Breast epithelium (tissue), 4 donors: ENCODE measurements around the gene SPTLC1. TPM values are rescaled to one million over a fixed set of nuclear protein-coding genes. Genes with fewer than 3 reads are reported as not detected.
A peak's percentile ranks its signal among the peaks of the same experiment; 100 is the strongest.

Source experiments
- DNase-seq, 2 donors: peaks; one replicate each; pipeline ENCODE4 v3.0.0-alpha.2; 2019; ENCODE audit warnings: low spot score in 2 of 2
- H3K27ac ChIP-seq, 2 donors: fragments of 200-600 bp; sonication (generic) in 1 of 2; one replicate each; pipeline ENCODE4 v1.5.1; 2016 to 2019; ENCODE audit warnings: mild to moderate bottlenecking in 1 of 2
- H3K27me3 ChIP-seq, 2 donors: fragments of 200-600 bp; sonication (generic) in 1 of 2; one replicate each; pipeline versions ENCODE4 v1.5.1 to v1.6.0; 2017 to 2019; ENCODE audit warnings: control low read depth in 1 of 2, mild to moderate bottlenecking in 1 of 2
- H3K36me3 ChIP-seq: fragments of 200-600 bp; one replicate; pipeline ENCODE4 v1.5.1; 2019
- H3K4me1 ChIP-seq, 2 donors: fragments of 200-600 bp; sonication (generic); one replicate each; pipeline ENCODE4 v1.5.1; 2016 to 2019; ENCODE audit warnings: control low read depth in 1 of 2
- H3K4me3 ChIP-seq, 3 donors: fragments of 200-600 bp; sonication (generic); 1 replicate in 2 of 3; 2 replicates in 1 of 3; pipeline ENCODE4 v1.5.1; 2016 to 2019; ENCODE audit warnings: mild to moderate bottlenecking in 3 of 3, moderate library complexity in 2 of 3
- H3K9me3 ChIP-seq, 2 donors: fragments of 200-600 bp; sonication (generic) in 1 of 2; one replicate each; pipeline ENCODE4 v1.5.1; 2016 to 2019; ENCODE audit warnings: control low read depth in 1 of 2
- CTCF ChIP-seq, 3 donors: fragments of 450-650 bp; IDR thresholded peaks; one replicate each; pipeline ENCODE4 v1.5.1; 2016 to 2017; ENCODE audit warnings: antibody characterized with exemption in 3 of 3, mild to moderate bottlenecking in 3 of 3, moderate library complexity in 3 of 3
- POLR2A ChIP-seq: fragments of 450-650 bp; IDR thresholded peaks from one replicate; pipeline ENCODE4 v1.6.1; 2016; ENCODE audit warnings: antibody characterized with exemption, mild to moderate bottlenecking, moderate library complexity
- POLR2AphosphoS5 ChIP-seq, 3 donors: sonication (generic); formaldehyde crosslinking; IDR thresholded peaks; one replicate each; pipeline ENCODE4 v1.6.1; 2017; ENCODE audit warnings: antibody characterized with exemption in 3 of 3
- intact Hi-C: fragments of 100-400 bp; cut with DNase I; formaldehyde crosslinking; loops from one replicate; pipeline ENCODE4 v1.15.1; 2023; ENCODE audit warnings: low total_unique reads
- total RNA-seq, 3 donors: library from RNA; depleted of rRNA; stranded (reverse); fragments of >200 nt; gene quantifications; one replicate each; pipeline ENCODE4 v1.1.0, GENCODE V29; 2016

SPTLC1 gene
- total RNA-seq, 3 donors from 2014 or later: 89.8 to 109 (median 99.7) TPM

DNA sequence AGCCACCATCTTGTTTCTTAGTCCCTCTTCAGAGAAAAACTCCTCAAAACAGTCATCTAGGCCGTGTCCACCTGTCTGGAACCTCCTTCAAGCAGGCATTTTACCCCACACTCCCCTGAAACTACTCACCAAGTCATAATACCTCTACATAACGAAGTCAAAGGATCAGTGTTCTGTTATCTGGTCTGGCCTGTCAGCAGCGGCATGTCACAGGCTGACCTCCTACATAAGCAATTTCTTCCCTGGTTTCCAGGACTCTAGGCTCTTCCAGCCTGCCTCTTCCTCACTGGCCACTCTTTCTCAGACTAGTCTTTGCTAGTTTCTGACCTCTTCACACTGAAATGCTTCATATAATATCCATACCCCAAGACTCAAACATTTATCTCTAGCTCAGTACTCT is 72.2 kb downstream of the SPTLC1 start:
- Histone ChIP-seq H3K27ac (no peak overlapping the region), H3K9me3 (peaks cover 0 to 17% of the 10 kb centered on the region in 2 donors), H3K36me3 (peaks cover 15% of the 10 kb centered on the region), H3K4me3 (no peak overlapping the region), H3K4me1 (no peaks in the 10 kb centered on the region), H3K27me3 (no peaks in the 10 kb centered on the region)
- TF ChIP-seq POLR2A (no peak), POLR2AphosphoS5 (IDR thresholded peaks at IDR 0.05) (no peak), CTCF (IDR thresholded peaks at IDR 0.05) (no peak)
- DNase-seq: no peak
- intact Hi-C loops: no loop called here

DNA sequence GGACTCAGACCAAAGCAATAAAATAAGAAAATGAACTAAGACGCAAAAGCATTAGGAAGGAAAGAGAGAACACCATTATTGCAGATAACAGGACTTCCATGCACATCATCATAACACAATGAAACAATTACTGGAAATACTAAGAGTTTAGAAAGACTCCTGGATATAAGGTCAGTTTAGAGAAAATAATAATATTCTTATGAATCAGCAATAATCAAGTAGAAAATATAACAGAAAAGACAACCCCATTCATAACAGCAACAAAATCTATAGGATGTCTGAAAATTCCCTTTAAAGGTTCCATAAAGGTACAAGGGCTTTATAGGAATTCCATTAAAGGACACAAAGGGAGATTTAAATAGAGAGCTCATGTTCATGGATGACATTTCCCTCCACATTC is 73.0 kb downstream of the SPTLC1 start:
- H3K27ac ChIP-seq: no peak overlapping the region
- H3K4me1 ChIP-seq: no peaks in the 10 kb centered on the region
- peaks cover 0 to 17% of the 10 kb centered on the region in 2 donors for H3K9me3 ChIP-seq
- H3K4me3 ChIP-seq: no peak overlapping the region
- intact Hi-C loops: no loop called here
- H3K27me3 ChIP-seq: no peaks in the 10 kb centered on the region
- DNase-seq: no peak
- H3K36me3 ChIP-seq: peaks cover 15% of the 10 kb centered on the region
- no peak for TF ChIP-seq CTCF (IDR thresholded peaks at IDR 0.05)
- TF ChIP-seq POLR2A: no peak
- TF ChIP-seq POLR2AphosphoS5 (IDR thresholded peaks at IDR 0.05): no peak

- Histone ChIP-seq H3K4me1 (no peaks in the 10 kb centered on the region), H3K4me3 (no peak overlapping the region), H3K27ac (peak overlapping the region in 1 of 2 donors; percentile 73)
Measured at GRCh38 chr9:92036756-92037155, 78.5 kb downstream of the SPTLC1 start.

GRCh38 chr9:92036411-92036746 is 78.8 kb downstream of the SPTLC1 start:
- Histone ChIP-seq H3K4me3 (no peak overlapping the region), H3K4me1 (no peaks in the 10 kb centered on the region), H3K9me3 (no peaks in the 10 kb centered on the region), H3K27ac (peak overlapping the region in 1 of 2 donors; percentile 73), H3K27me3 (no peaks in the 10 kb centered on the region), H3K36me3 (peaks cover 4% of the 10 kb centered on the region)
- DNase-seq: no peak
- intact Hi-C loops: no loop called here
- TF ChIP-seq POLR2AphosphoS5 (IDR thresholded peaks at IDR 0.05) (no peak), POLR2A (no peak), CTCF (IDR thresholded peaks at IDR 0.05) (no peak)

More at GRCh38 chr9:92036756-92037155, 78.5 kb downstream of the SPTLC1 start:
- no peaks in the 10 kb centered on the region for H3K27me3 ChIP-seq
- peaks cover 4% of the 10 kb centered on the region for H3K36me3 ChIP-seq
- H3K9me3 ChIP-seq: peaks cover 0 to 3% of the 10 kb centered on the region in 2 donors
- no peak for TF ChIP-seq POLR2A
- intact Hi-C loops: no loop called here
- DNase-seq: no peak

DNA sequence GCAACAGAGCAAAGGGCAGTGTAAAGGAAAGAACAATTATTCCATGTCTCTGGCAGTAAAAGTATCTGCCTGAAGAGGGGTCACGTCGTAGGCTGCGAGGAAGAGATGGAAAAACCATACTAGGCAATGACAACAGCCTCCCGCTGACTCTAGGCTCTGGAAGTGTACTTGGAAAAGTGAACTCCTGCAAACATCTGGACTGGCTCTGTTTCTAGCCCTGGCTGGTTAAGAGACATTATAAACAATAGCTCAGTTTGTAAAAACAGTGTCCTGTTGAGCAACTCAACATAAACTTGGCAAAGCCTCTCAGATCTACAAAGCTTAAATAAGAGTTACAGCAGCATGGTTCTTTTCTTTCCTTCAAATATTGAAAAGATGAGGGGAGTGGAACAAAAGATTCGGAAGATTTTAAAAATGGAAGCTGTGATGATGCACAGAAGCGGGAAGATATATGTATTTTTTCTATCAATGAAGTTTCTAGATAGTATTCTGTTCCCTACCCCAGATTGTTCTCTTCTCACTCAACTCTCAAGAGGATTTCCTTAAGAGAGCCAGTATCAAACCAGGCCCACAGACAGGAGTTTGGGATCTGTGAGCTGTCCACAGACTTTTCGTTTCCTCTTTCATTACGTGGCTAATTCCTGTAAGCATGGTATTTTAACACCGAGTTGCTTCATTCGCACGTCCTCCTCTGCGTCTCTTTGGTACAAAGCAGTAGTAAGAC is 79.4 kb downstream of the SPTLC1 start:
- intact Hi-C loops: no loop called here
- H3K4me1 ChIP-seq: no peaks in the 10 kb centered on the region
- no peak for TF ChIP-seq CTCF (IDR thresholded peaks at IDR 0.05)
- TF ChIP-seq POLR2AphosphoS5 (IDR thresholded peaks at IDR 0.05): no peak
- TF ChIP-seq POLR2A: no peak
- H3K27me3 ChIP-seq: no peaks in the 10 kb centered on the region
- H3K4me3 ChIP-seq: no peak overlapping the region
- H3K9me3 ChIP-seq: no peaks in the 10 kb centered on the region
- H3K36me3 ChIP-seq: peaks cover 4% of the 10 kb centered on the region
- DNase-seq: no peak
- peak overlapping the region in 1 of 2 donors; percentile 73 for H3K27ac ChIP-seq
